NT2/D1 (cell line): ENCODE measurements around the gene GFOD1.

Source experiments
- DNase-seq: peaks from one replicate; pipeline ENCODE4 v3.0.0-alpha.2; 2011; ENCODE audit warnings: low read depth, low spot score
- H3K27me3 ChIP-seq: 2 replicates; pipeline ENCODE4 v1.6.0; 2011; ENCODE audit warnings: mild to moderate bottlenecking; ENCODE audit not compliant: insufficient read length, insufficient read depth
- H3K36me3 ChIP-seq: 2 replicates; pipeline ENCODE4 v1.6.1; 2011; ENCODE audit warnings: mild to moderate bottlenecking, low read length, mixed read lengths; ENCODE audit not compliant: insufficient read depth, insufficient read length
- H3K4me1 ChIP-seq: 2 replicates; pipeline ENCODE4 v1.5.1; 2011; ENCODE audit not compliant: insufficient read depth, insufficient read length
- H3K4me3 ChIP-seq: 2 replicates; pipeline ENCODE4 v1.5.1; 2011; ENCODE audit warnings: low read depth; ENCODE audit not compliant: insufficient read length
- H3K9ac ChIP-seq: 2 replicates; pipeline ENCODE4 v1.6.0; 2011; ENCODE audit warnings: low read depth; ENCODE audit not compliant: insufficient read length
- H3K9me3 ChIP-seq: 2 replicates; pipeline ENCODE4 v1.5.1; 2011; ENCODE audit warnings: mild to moderate bottlenecking, low read length; ENCODE audit not compliant: insufficient read depth
- SUZ12 ChIP-seq: IDR thresholded peaks from 2 replicates; pipeline ENCODE4 v1.6.1; 2011; ENCODE audit not compliant: insufficient read length, insufficient read depth; ENCODE audit errors: extremely low read depth
- YY1 ChIP-seq: IDR thresholded peaks from 2 replicates; pipeline ENCODE4 v1.6.1; 2011; ENCODE audit not compliant: insufficient read length, insufficient read depth
- ZNF274 ChIP-seq: IDR thresholded peaks from 2 replicates; pipeline ENCODE4 v1.6.1; 2011; ENCODE audit warnings: mild to moderate bottlenecking, low read depth, low read length

Gene GFOD1

GRCh38 chr6:13371421-13372072 is 115.9 kb downstream of the GFOD1 start:
- TF ChIP-seq ZNF274: no peak
- no peak for TF ChIP-seq SUZ12
- no peak for TF ChIP-seq YY1
- H3K4me3 ChIP-seq: no peak overlapping the region
- H3K9me3 ChIP-seq: no peaks in the 10 kb centered on the region
- no peak overlapping the region for H3K9ac ChIP-seq
- no peaks in the 10 kb centered on the region for H3K4me1 ChIP-seq
- no peak for DNase-seq
- no peaks in the 10 kb centered on the region for H3K27me3 ChIP-seq
- H3K36me3 ChIP-seq: no peaks in the 10 kb centered on the region

- H3K9ac ChIP-seq: no peak overlapping the region
- no peaks in the 10 kb centered on the region for H3K27me3 ChIP-seq
- DNase-seq: no peak
- H3K4me3 ChIP-seq: no peak overlapping the region
- no peak for TF ChIP-seq SUZ12
- TF ChIP-seq ZNF274: no peak
- no peak for TF ChIP-seq YY1
- H3K36me3 ChIP-seq: no peaks in the 10 kb centered on the region
- no peaks in the 10 kb centered on the region for H3K4me1 ChIP-seq
- H3K9me3 ChIP-seq: no peaks in the 10 kb centered on the region
These were observed 116.8 kb downstream of the GFOD1 start for GRCh38 chr6:13370623-13371022.

- H3K9me3 ChIP-seq: no peaks in the 10 kb centered on the region
- H3K4me1 ChIP-seq: no peaks in the 10 kb centered on the region
- H3K36me3 ChIP-seq: peaks cover 8% of the 10 kb centered on the region
- H3K4me3 ChIP-seq: no peak overlapping the region
- H3K27me3 ChIP-seq: no peaks in the 10 kb centered on the region
- TF ChIP-seq ZNF274 (no peak), YY1 (no peak), SUZ12 (no peak)
- DNase-seq: no peak
- H3K9ac ChIP-seq: no peak overlapping the region
These were observed 117.8 kb downstream of the GFOD1 start for GRCh38 chr6:13369591-13369990.

- H3K9me3 ChIP-seq: no peaks in the 10 kb centered on the region
- no peaks in the 10 kb centered on the region for H3K27me3 ChIP-seq
- H3K36me3 ChIP-seq: peaks cover 12% of the 10 kb centered on the region
- TF ChIP-seq ZNF274: no peak
- no peak for TF ChIP-seq SUZ12
- TF ChIP-seq YY1: no peak
- DNase-seq: no peak
- H3K4me3 ChIP-seq: no peak overlapping the region
- H3K4me1 ChIP-seq: no peaks in the 10 kb centered on the region
- no peak overlapping the region for H3K9ac ChIP-seq
These were observed 118.7 kb downstream of the GFOD1 start for GRCh38 chr6:13368731-13369115.

GRCh38 chr6:13368079-13368730 is 119.2 kb downstream of the GFOD1 start:
- no peak for DNase-seq
- Histone ChIP-seq H3K36me3 (peaks cover 12% of the 10 kb centered on the region), H3K4me1 (no peaks in the 10 kb centered on the region), H3K27me3 (no peaks in the 10 kb centered on the region), H3K9ac (no peak overlapping the region), H3K9me3 (no peaks in the 10 kb centered on the region), H3K4me3 (no peak overlapping the region)
- TF ChIP-seq ZNF274 (no peak), YY1 (no peak), SUZ12 (no peak)

- DNase-seq: no peak
- Histone ChIP-seq H3K27me3 (no peaks in the 10 kb centered on the region), H3K9ac (no peak overlapping the region), H3K36me3 (peaks cover 12% of the 10 kb centered on the region), H3K9me3 (no peaks in the 10 kb centered on the region), H3K4me3 (no peak overlapping the region), H3K4me1 (no peaks in the 10 kb centered on the region)
- TF ChIP-seq YY1 (no peak), SUZ12 (no peak), ZNF274 (no peak)
These were observed 120.0 kb downstream of the GFOD1 start for GRCh38 chr6:13367396-13367795.

- Histone ChIP-seq H3K9me3 (no peaks in the 10 kb centered on the region), H3K36me3 (peaks cover 12% of the 10 kb centered on the region), H3K4me1 (no peaks in the 10 kb centered on the region), H3K9ac (no peak overlapping the region), H3K4me3 (no peak overlapping the region), H3K27me3 (no peaks in the 10 kb centered on the region)
- TF ChIP-seq YY1 (no peak), ZNF274 (no peak), SUZ12 (no peak)
- DNase-seq: no peak
These were observed 122.1 kb downstream of the GFOD1 start for GRCh38 chr6:13365320-13365719.
